HCT116 (cell line): Measurements from ENCODE around the gene TMEM126B. TPM values are rescaled to one million over a fixed set of nuclear protein-coding genes. Genes with fewer than 3 reads are reported as not detected.

Experiments used
- ATAC-seq: fragments of 200-7000 bp; cut with Tn5 transposase; 2 replicates; pipeline ENCODE4 v1.9.1; 2020; ENCODE audit warnings: mild to moderate bottlenecking, moderate library complexity
- BruUV-seq: library from RNA; stranded (reverse); fragments of 400-500 nt; replicated peaks from 2 replicates; lab custom pipeline; 2021; lab: Mats Ljungman, UMichigan
- CTCF ChIA-PET: fragments of 300-600 bp; sonication (Branson Sonifier 250); formaldehyde crosslinking; loops from one replicate; lab custom pipeline; 2021; ENCODE audit warnings: antibody characterized with exemption; lab: Charles Lee
- POLR2A ChIA-PET: fragments of 300-600, 350-600 bp; sonication (Branson Sonifier 250); formaldehyde crosslinking; loops from one replicate; lab custom pipeline; 2021; ENCODE audit warnings: antibody characterized with exemption; lab: Charles Lee
- RAD21 ChIA-PET, 2 experiments: fragments of 300-600 bp; sonication (Branson Sonifier 250); formaldehyde crosslinking; loops; one replicate each; lab custom pipeline; 2023; ENCODE audit warnings: low total read pairs in 2 of 2; ENCODE audit not compliant: uncharacterized antibody in 2 of 2, unreplicated experiment in 2 of 2, low non-redundant PET in 1 of 2; lab: Charles Lee
- DNase-seq: peaks from one replicate; pipeline ENCODE4 v3.0.0-alpha.2; 2010; ENCODE audit warnings: low read depth, low spot score
- H2AFZ ChIP-seq: fragments of 200-600 bp; shearing (Covaris generic), sonication (generic); 2 replicates; pipeline ENCODE4 v1.6.1; 2017; ENCODE audit warnings: low read depth, mixed run types, mixed read lengths, antibody characterized with exemption, low read length; ENCODE audit not compliant: poor library complexity, severe bottlenecking
- H3K27ac ChIP-seq: 2 replicates; pipeline ENCODE4 v1.5.1; 2012; ENCODE audit warnings: low read depth, low read length
- H3K27me3 ChIP-seq: fragments of 200-600 bp; sonication (generic); 2 replicates; pipeline ENCODE4 v1.6.1; 2016; ENCODE audit warnings: mixed run types, low read length, mixed read lengths; ENCODE audit not compliant: insufficient read depth
- H3K36me3 ChIP-seq, 2 experiments: fragments of 200-500 bp in 1 of 2; fragments of 200-600 bp in 1 of 2; sonication (Bioruptor generic) in 1 of 2; sonication (generic) in 1 of 2; 2 replicates each; pipeline versions ENCODE4 v1.5.1 to v1.6.1; 2014 to 2016; ENCODE audit warnings: low read length in 2 of 2, inconsistent platforms in 1 of 2, mixed read lengths in 1 of 2, mixed run types in 1 of 2; ENCODE audit not compliant: insufficient read depth in 2 of 2, control insufficient read depth in 1 of 2
- H3K4me1 ChIP-seq, 2 experiments: fragments of 200-600 bp in 1 of 2; sonication (generic) in 1 of 2; 2 replicates each; pipeline versions ENCODE4 v1.5.1 to v1.6.1; 2012 to 2017; ENCODE audit warnings: low read length in 2 of 2, inconsistent platforms in 1 of 2, mild to moderate bottlenecking in 1 of 2, mixed read lengths in 1 of 2, mixed run types in 1 of 2, moderate library complexity in 1 of 2; ENCODE audit not compliant: insufficient read depth in 2 of 2, control insufficient read depth in 1 of 2
- H3K4me2 ChIP-seq: fragments of 200-600 bp; sonication (generic); 2 replicates; pipeline ENCODE4 v1.6.1; 2017; ENCODE audit warnings: mixed run types, low read length, mixed read lengths
- H3K4me3 ChIP-seq, 2 experiments: fragments of 200-600 bp in 1 of 2; sonication (generic) in 1 of 2; replicated peaks in 1 of 2; 2 replicates each; pipeline ENCODE4 v1.5.1; 2011 to 2016; ENCODE audit warnings: low read length in 2 of 2, control low read depth in 1 of 2, low read depth in 1 of 2, mild to moderate bottlenecking in 1 of 2, mixed read lengths in 1 of 2, mixed run types in 1 of 2
- H3K79me2 ChIP-seq: fragments of 200-600 bp; sonication (generic); 2 replicates; pipeline ENCODE4 v1.6.1; 2017; ENCODE audit warnings: mild to moderate bottlenecking, mixed run types, low read length, moderate library complexity, mixed read lengths; ENCODE audit not compliant: insufficient read depth
- H3K9ac ChIP-seq: fragments of 200-600 bp; sonication (generic); 2 replicates; pipeline ENCODE4 v1.6.1; 2016; ENCODE audit warnings: low read length, mixed read lengths
- H3K9me2 ChIP-seq: fragments of 200-600 bp; sonication (generic), shearing (Covaris generic); 2 replicates; pipeline ENCODE4 v1.6.1; 2017; ENCODE audit warnings: mixed run types, mild to moderate bottlenecking, moderate library complexity; ENCODE audit not compliant: insufficient read depth
- H3K9me3 ChIP-seq, 2 experiments: fragments of 200-500 bp in 1 of 2; fragments of 200-600 bp in 1 of 2; sonication (Bioruptor generic) in 1 of 2; sonication (generic) in 1 of 2; 2 replicates each; pipeline ENCODE4 v1.6.1; 2014 to 2017; ENCODE audit warnings: low read length in 2 of 2, mixed read lengths in 2 of 2, inconsistent platforms in 1 of 2, low read depth in 1 of 2, mild to moderate bottlenecking in 1 of 2, mixed run types in 1 of 2, moderate library complexity in 1 of 2; ENCODE audit not compliant: control insufficient read depth in 1 of 2, insufficient read depth in 1 of 2
- H4K20me1 ChIP-seq: fragments of 200-600 bp; sonication (generic), shearing (Covaris generic); 2 replicates; pipeline ENCODE4 v1.6.1; 2017; ENCODE audit warnings: mixed run types, mild to moderate bottlenecking, moderate library complexity; ENCODE audit not compliant: insufficient read depth
- CEBPB ChIP-seq: IDR thresholded peaks from 2 replicates; pipeline ENCODE4 v1.6.1; 2012; ENCODE audit warnings: low read depth
- ELF1 ChIP-seq: IDR thresholded peaks from 2 replicates; pipeline ENCODE4 v1.6.1; 2012; ENCODE audit warnings: low read depth, borderline replicate concordance
- EZH2phosphoT487 ChIP-seq: fragments of 200-600 bp; IDR thresholded peaks from 2 replicates; pipeline ENCODE4 v1.6.1; 2018; ENCODE audit warnings: antibody characterized with exemption, borderline replicate concordance
- FOSL1 ChIP-seq: IDR thresholded peaks from 2 replicates; pipeline ENCODE4 v1.6.1; 2012; ENCODE audit warnings: low read depth
- POLR2A ChIP-seq: IDR thresholded peaks from 2 replicates; pipeline ENCODE4 v1.7.0; 2011; ENCODE audit warnings: borderline replicate concordance; ENCODE audit not compliant: insufficient read depth, insufficient read length; ENCODE audit errors: extremely low read depth
- SIN3A ChIP-seq: IDR thresholded peaks from 2 replicates; pipeline ENCODE4 v1.6.1; 2012; ENCODE audit warnings: low read depth
- SP1 ChIP-seq: IDR thresholded peaks from 2 replicates; pipeline ENCODE4 v1.6.1; 2012; ENCODE audit warnings: low read depth
- SRF ChIP-seq: IDR thresholded peaks from 2 replicates; pipeline ENCODE4 v1.6.1; 2012; ENCODE audit warnings: low read depth
- TCF7L2 ChIP-seq: IDR thresholded peaks from 2 replicates; pipeline ENCODE4 v1.7.0; 2011; ENCODE audit warnings: borderline replicate concordance, inconsistent platforms; ENCODE audit not compliant: insufficient read depth, insufficient read length; ENCODE audit errors: extremely low read depth
- ZFX ChIP-seq: fragments of 450-650 bp; IDR thresholded peaks from 2 replicates; pipeline ENCODE4 v1.6.1; 2017
- ZNF274 ChIP-seq: fragments of 200-500 bp; sonication (Bioruptor generic); IDR thresholded peaks from 2 replicates; pipeline ENCODE4 v1.6.1; 2014; ENCODE audit warnings: mild to moderate bottlenecking, low read depth, low read length, inconsistent platforms
- intact Hi-C: fragments of 100-400 bp; cut with micrococcal nuclease; formaldehyde crosslinking; loops from 2 replicates; pipeline ENCODE4 v1.10.0; 2022
- total RNA-seq: library from RNA; stranded (reverse); gene quantifications from one replicate; pipeline ENCODE4 v1.2.1, GENCODE V29; 2021; ENCODE audit not compliant: unreplicated experiment
- TF ChIP-seq, protein P1 (sequence below), 3 experiments: fragments of 200-600 bp in 1 of 3; sonication (generic) in 1 of 3; IDR thresholded peaks in 2 of 3; conservative IDR thresholded peaks in 1 of 3; 2 replicates each; pipeline ENCODE4 v1.5.1; 2012 to 2017; ENCODE audit warnings: low read depth in 2 of 3, low read length in 2 of 3, antibody characterized with exemption in 1 of 3, borderline replicate concordance in 1 of 3, control low read depth in 1 of 3, mild to moderate bottlenecking in 1 of 3, mixed read lengths in 1 of 3, mixed run types in 1 of 3, moderate library complexity in 1 of 3; ENCODE audit not compliant: insufficient read depth in 1 of 3
- TF ChIP-seq, protein P2 (sequence below): IDR thresholded peaks from 2 replicates; pipeline ENCODE4 v1.6.1; 2011; ENCODE audit warnings: mild to moderate bottlenecking, low read length, moderate library complexity; ENCODE audit not compliant: insufficient replicate concordance; ENCODE audit errors: extremely low read depth

TMEM126B gene
- total RNA-seq, 1 experiment from 2014 or later = 49.0 TPM

DNA sequence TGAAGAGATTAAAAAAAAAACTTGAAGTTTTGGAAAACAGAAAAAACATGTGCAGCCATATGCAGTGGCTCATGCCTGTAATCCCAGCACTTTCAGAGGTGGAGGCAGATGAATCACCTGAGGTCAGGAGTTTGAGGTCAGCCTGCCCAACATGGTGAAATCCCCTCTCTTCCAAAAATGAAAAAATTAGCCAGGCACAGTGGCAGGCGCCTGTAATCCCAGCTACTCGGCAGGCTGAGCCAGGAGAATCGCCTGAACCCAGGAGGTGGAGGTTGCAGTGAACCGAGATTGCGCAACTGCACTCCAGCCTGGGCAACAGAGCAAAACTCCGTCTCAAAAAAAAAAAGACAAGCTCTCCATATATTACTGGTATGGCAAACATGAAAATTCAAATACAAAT, 8.9 kb upstream of the TMEM126B start:
- RAD21 ChIA-PET = no interaction called here

DNA sequence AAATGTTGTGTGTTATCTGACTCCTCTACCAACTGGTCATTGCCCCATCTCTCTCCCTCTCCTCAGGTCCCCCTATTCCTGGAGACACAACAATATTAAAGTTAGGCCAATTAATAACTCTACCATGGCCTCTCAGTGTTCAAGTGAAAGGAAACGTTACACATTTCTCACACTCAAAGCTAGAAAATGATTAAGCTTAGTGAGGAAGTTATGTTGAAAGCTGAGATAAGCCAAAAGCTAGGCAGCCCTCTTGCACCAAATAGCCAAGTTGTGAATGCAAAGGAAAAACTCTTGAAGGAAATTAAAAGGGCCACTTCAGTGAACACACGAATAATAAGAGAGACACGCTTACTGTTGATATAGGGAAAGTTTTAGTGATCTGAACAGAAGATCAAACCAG, 8.1 kb upstream of the TMEM126B start:
- no peak overlapping the region for H3K4me3 ChIP-seq
- no peak overlapping the region for H2AFZ ChIP-seq
- H3K79me2 ChIP-seq = no peaks in the 10 kb centered on the region
- H4K20me1 ChIP-seq = no peaks in the 10 kb centered on the region
- ChIA-PET CTCF (no interaction called here), RAD21 (no interaction called here), POLR2A (no interaction called here)
- no peaks in the 10 kb centered on the region for H3K9me3 ChIP-seq
- no peak for DNase-seq
- H3K27ac ChIP-seq = no peak overlapping the region
- H3K4me1 ChIP-seq = no peaks in the 10 kb centered on the region; a peak in 1 of 4 replicates
- no peak for ATAC-seq
- H3K9ac ChIP-seq = no peak overlapping the region
- intact Hi-C loops = no loop called here
- H3K27me3 ChIP-seq = no peaks in the 10 kb centered on the region
- no TSS peak for BruUV-seq
- no peaks in the 10 kb centered on the region for H3K36me3 ChIP-seq
- no peak overlapping the region for H3K4me2 ChIP-seq
- no peaks in the 10 kb centered on the region for H3K9me2 ChIP-seq
- TF ChIP-seq ZFX (no peak), SRF (no peak), ZNF274 (no peak), SP1 (no peak), SIN3A (no peak), TCF7L2 (no peak), EZH2phosphoT487 (no peak), FOSL1 (no peak), POLR2A (no peak)
- TF ChIP-seq, protein P1, sequence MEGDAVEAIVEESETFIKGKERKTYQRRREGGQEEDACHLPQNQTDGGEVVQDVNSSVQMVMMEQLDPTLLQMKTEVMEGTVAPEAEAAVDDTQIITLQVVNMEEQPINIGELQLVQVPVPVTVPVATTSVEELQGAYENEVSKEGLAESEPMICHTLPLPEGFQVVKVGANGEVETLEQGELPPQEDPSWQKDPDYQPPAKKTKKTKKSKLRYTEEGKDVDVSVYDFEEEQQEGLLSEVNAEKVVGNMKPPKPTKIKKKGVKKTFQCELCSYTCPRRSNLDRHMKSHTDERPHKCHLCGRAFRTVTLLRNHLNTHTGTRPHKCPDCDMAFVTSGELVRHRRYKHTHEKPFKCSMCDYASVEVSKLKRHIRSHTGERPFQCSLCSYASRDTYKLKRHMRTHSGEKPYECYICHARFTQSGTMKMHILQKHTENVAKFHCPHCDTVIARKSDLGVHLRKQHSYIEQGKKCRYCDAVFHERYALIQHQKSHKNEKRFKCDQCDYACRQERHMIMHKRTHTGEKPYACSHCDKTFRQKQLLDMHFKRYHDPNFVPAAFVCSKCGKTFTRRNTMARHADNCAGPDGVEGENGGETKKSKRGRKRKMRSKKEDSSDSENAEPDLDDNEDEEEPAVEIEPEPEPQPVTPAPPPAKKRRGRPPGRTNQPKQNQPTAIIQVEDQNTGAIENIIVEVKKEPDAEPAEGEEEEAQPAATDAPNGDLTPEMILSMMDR (IDR thresholded peaks at IDR 0.05 in 2 of 3, conservative IDR thresholded peaks at IDR 0.05 in 1 of 3; ENCODE audit: borderline replicate concordance in 1 of 3, insufficient read depth in 1 of 3, low read depth in 2 of 3, low read length in 2 of 3) = no peak
- TF ChIP-seq, protein P2, sequence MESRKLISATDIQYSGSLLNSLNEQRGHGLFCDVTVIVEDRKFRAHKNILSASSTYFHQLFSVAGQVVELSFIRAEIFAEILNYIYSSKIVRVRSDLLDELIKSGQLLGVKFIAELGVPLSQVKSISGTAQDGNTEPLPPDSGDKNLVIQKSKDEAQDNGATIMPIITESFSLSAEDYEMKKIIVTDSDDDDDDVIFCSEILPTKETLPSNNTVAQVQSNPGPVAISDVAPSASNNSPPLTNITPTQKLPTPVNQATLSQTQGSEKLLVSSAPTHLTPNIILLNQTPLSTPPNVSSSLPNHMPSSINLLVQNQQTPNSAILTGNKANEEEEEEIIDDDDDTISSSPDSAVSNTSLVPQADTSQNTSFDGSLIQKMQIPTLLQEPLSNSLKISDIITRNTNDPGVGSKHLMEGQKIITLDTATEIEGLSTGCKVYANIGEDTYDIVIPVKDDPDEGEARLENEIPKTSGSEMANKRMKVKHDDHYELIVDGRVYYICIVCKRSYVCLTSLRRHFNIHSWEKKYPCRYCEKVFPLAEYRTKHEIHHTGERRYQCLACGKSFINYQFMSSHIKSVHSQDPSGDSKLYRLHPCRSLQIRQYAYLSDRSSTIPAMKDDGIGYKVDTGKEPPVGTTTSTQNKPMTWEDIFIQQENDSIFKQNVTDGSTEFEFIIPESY = no peak

More for the DNA sequence above, 8.9 kb upstream of the TMEM126B start:
- Histone ChIP-seq H3K27me3 (no peaks in the 10 kb centered on the region), H4K20me1 (no peaks in the 10 kb centered on the region), H3K4me3 (no peak overlapping the region), H3K79me2 (no peaks in the 10 kb centered on the region), H3K9me2 (no peaks in the 10 kb centered on the region), H3K9ac (no peak overlapping the region), H3K36me3 (no peaks in the 10 kb centered on the region), H3K9me3 (no peaks in the 10 kb centered on the region), H3K27ac (no peak overlapping the region), H3K4me2 (no peak overlapping the region), H3K4me1 (no peaks in the 10 kb centered on the region; a peak in 1 of 4 replicates), H2AFZ (no peak overlapping the region)
- ChIA-PET CTCF (interaction anchor here (0.5 kb wide), 1 partner anchor 235 kb away, joined by 3 read pairs; no protein-coding TSS in a partner anchor), POLR2A (no interaction called here)
- TF ChIP-seq, protein P2 = no peak
- TF ChIP-seq ELF1 (no peak), CEBPB (peak; percentile 68; the same call in 1 of the 2 replicates), EZH2phosphoT487 (no peak)
- BruUV-seq = no TSS peak
- intact Hi-C loops = no loop called here
- no peak for ATAC-seq
- no peak for DNase-seq
